Adrenal gland (tissue), 5 donors: Measurements from ENCODE around the gene SLC24A2.

ENCODE experiments used
- CTCF ChIP-seq, 6 experiments: fragments of 450-650 bp in 4 of 6; fragments of 200-600 bp in 2 of 6; sonication (generic) in 1 of 6; IDR thresholded peaks; 1 replicate in 5 of 6; 2 replicates in 1 of 6; pipeline versions ENCODE4 v1.5.1 to v1.8.0; 2016 to 2021; ENCODE audit warnings: antibody characterized with exemption in 6 of 6, mild to moderate bottlenecking in 2 of 6, moderate library complexity in 1 of 6
- POLR2A ChIP-seq, 2 donors: fragments of 450-650 bp; IDR thresholded peaks; one replicate each; pipeline ENCODE4 v1.6.1; 2017; ENCODE audit warnings: antibody characterized with exemption in 2 of 2, mild to moderate bottlenecking in 2 of 2, moderate library complexity in 1 of 2
- donor health status: DM: no; HTN: no; CAD: no.

GRCh38 chr9:19809422-19810269 lies 20.8 kb upstream of the SLC24A2 start:
- TF ChIP-seq CTCF (IDR thresholded peaks at IDR 0.05) = no peak
- TF ChIP-seq POLR2A (IDR thresholded peaks at IDR 0.05) = no peak
